Keratinocyte (primary cell): ENCODE results near the gene SRP68. TPM values are rescaled to one million over a fixed set of nuclear protein-coding genes. Genes with fewer than 3 reads are reported as not detected.

Source experiments
- DNase-seq: peaks from one replicate; pipeline ENCODE4 v3.0.0-alpha.2; 2011; ENCODE audit warnings: low read depth, missing footprints, low spot score
- FAIRE-seq: peaks from 2 replicates; lab custom pipeline; 2011; peaks lifted over from hg19 to GRCh38; lab: Jason Lieb, UNC
- H2AFZ ChIP-seq: 2 replicates; pipeline ENCODE4 v1.6.0; 2012; ENCODE audit warnings: low read length, control low read depth, inconsistent platforms; ENCODE audit not compliant: control insufficient read depth
- H3K27ac ChIP-seq: 2 replicates; pipeline ENCODE4 v1.5.1; 2011; ENCODE audit warnings: low read length; ENCODE audit not compliant: control insufficient read depth, insufficient read depth
- H3K27me3 ChIP-seq: 3 replicates; pipeline ENCODE4 v1.6.0; 2011; ENCODE audit warnings: low read length; ENCODE audit not compliant: control insufficient read depth, insufficient read depth; ENCODE audit errors: extremely low read depth
- H3K36me3 ChIP-seq, 2 experiments: 2 replicates in 1 of 2; 3 replicates in 1 of 2; pipeline ENCODE4 v1.5.1; 2011; ENCODE audit warnings: low read length in 2 of 2, mild to moderate bottlenecking in 1 of 2; ENCODE audit not compliant: control insufficient read depth in 2 of 2, insufficient read depth in 2 of 2; ENCODE audit errors: extremely low read depth in 1 of 2
- H3K4me1 ChIP-seq: 3 replicates; pipeline ENCODE4 v1.5.1; 2011; ENCODE audit warnings: low read length; ENCODE audit not compliant: control insufficient read depth, insufficient read depth; ENCODE audit errors: extremely low read depth
- H3K4me2 ChIP-seq: 3 replicates; pipeline ENCODE4 v1.6.0; 2011; ENCODE audit warnings: low read depth, low read length; ENCODE audit not compliant: control insufficient read depth, insufficient read depth; ENCODE audit errors: extremely low read depth
- H3K4me3 ChIP-seq, 3 experiments: fragments of 200-600 bp in 1 of 3; sonication (generic) in 1 of 3; 2 replicates in 2 of 3; 3 replicates in 1 of 3; pipeline ENCODE4 v1.5.1; 2011 to 2016; ENCODE audit warnings: low read length in 3 of 3, mild to moderate bottlenecking in 3 of 3, control low read depth in 2 of 3, inconsistent platforms in 1 of 3, low read depth in 1 of 3, mixed read lengths in 1 of 3, mixed run types in 1 of 3, moderate library complexity in 1 of 3; ENCODE audit not compliant: control insufficient read depth in 2 of 3, insufficient read depth in 2 of 3; ENCODE audit errors: extremely low read depth in 1 of 3
- H3K79me2 ChIP-seq: 2 replicates; pipeline ENCODE4 v1.6.0; 2012; ENCODE audit warnings: low read length; ENCODE audit not compliant: control insufficient read depth, insufficient read depth
- H3K9ac ChIP-seq: 3 replicates; pipeline ENCODE4 v1.6.0; 2011; ENCODE audit warnings: low read length; ENCODE audit not compliant: control insufficient read depth, insufficient read depth; ENCODE audit errors: extremely low read depth
- H3K9me1 ChIP-seq: 3 replicates; pipeline ENCODE4 v1.6.0; 2011; ENCODE audit warnings: low read length; ENCODE audit not compliant: control insufficient read depth, insufficient read depth; ENCODE audit errors: extremely low read depth
- H3K9me3 ChIP-seq: 2 replicates; pipeline ENCODE4 v1.5.1; 2012; ENCODE audit warnings: low read depth, low read length; ENCODE audit not compliant: control insufficient read depth
- H4K20me1 ChIP-seq: 3 replicates; pipeline ENCODE4 v1.6.0; 2011; ENCODE audit warnings: low read length; ENCODE audit not compliant: control insufficient read depth, insufficient read depth; ENCODE audit errors: extremely low read depth
- CTCF ChIP-seq, 3 experiments: IDR thresholded peaks in 1 of 3; conservative IDR thresholded peaks in 1 of 3; optimal IDR thresholded peaks in 1 of 3; 2 replicates in 2 of 3; 3 replicates in 1 of 3; pipeline versions ENCODE3 to v1.5.1; 2011; ENCODE audit warnings: low read length in 3 of 3, mild to moderate bottlenecking in 3 of 3, moderate library complexity in 2 of 3, control low read depth in 1 of 3, inconsistent platforms in 1 of 3; ENCODE audit not compliant: insufficient read depth in 2 of 3; ENCODE audit errors: extremely low read depth in 1 of 3
- EZH2 ChIP-seq: IDR thresholded peaks from one replicate; pipeline ENCODE4 v1.6.1; 2012; ENCODE audit warnings: inconsistent platforms, mild to moderate bottlenecking, low read length, moderate library complexity
- dilution Hi-C: fragments of 300-500 bp; cut with MboI; formaldehyde crosslinking; loops from one replicate; pipeline ENCODE4 v1.7.0; 2020; ENCODE audit warnings: low sequenced_read_pairs; ENCODE audit not compliant: extremely low pct_ligation_motif_present
- polyA plus RNA-seq, 5 experiments: library from polyadenylated mRNA; depleted of rRNA in 3 of 5; stranded (reverse) in 3 of 5; stranded (forward) in 1 of 5; unstranded in 1 of 5; fragments of >200 nt; gene quantifications; 1 replicate in 1 of 5; 2 replicates in 3 of 5; 3 replicates in 1 of 5; pipeline versions ENCODE4 v1.2.1 to v1.2.3, GENCODE V29; 2011 to 2012; ENCODE audit warnings: missing spikeins in 2 of 5, low read depth in 1 of 5, low replicate concordance in 1 of 5

SRP68 gene
- polyA plus RNA-seq, 1 donor (not counting 4 experiments of a cell fraction or from before 2014, with no cell fraction given): 81.3 TPM

GRCh38 chr17:76053246-76054111 is 18.8 kb downstream of the SRP68 start:
- H3K4me3 ChIP-seq: peak overlapping the region; percentile 11 to 72 (median 55)

GRCh38 chr17:76051561-76051960 is 20.8 kb downstream of the SRP68 start:
- dilution Hi-C loops: no loop called here
- DNase-seq: no peak
- H4K20me1 ChIP-seq: no peaks in the 10 kb centered on the region

More at GRCh38 chr17:76053246-76054111, 18.8 kb downstream of the SRP68 start:
- Histone ChIP-seq H3K9me1 (peaks cover 3% of the 10 kb centered on the region), H3K9ac (peak overlapping the region; percentile 81), H3K4me2 (peak overlapping the region; percentile 99), H4K20me1 (no peaks in the 10 kb centered on the region), H3K9me3 (no peaks in the 10 kb centered on the region), H3K79me2 (peaks cover 7% of the 10 kb centered on the region), H3K27me3 (no peaks in the 10 kb centered on the region), H2AFZ (no peak overlapping the region), H3K4me1 (peaks cover 27% of the 10 kb centered on the region), H3K27ac (peak overlapping the region; percentile 99), H3K36me3 (peaks cover 19 to 46% of the 10 kb centered on the region in 2 experiments)
- peak; percentile 38 for DNase-seq
- dilution Hi-C loops: no loop called here
- TF ChIP-seq CTCF (optimal IDR thresholded peaks at IDR 0.05 in 1 of 3, IDR thresholded peaks at IDR 0.05 in 1 of 3, conservative IDR thresholded peaks at IDR 0.05 in 1 of 3; ENCODE audit: extremely low read depth in 1 of 3, insufficient read depth in 2 of 3, low read length in 3 of 3) (no peak), EZH2 (no peak)
- FAIRE-seq: peak; percentile 20

More at GRCh38 chr17:76051561-76051960, 20.8 kb downstream of the SRP68 start:
- H3K4me2 ChIP-seq: no peak overlapping the region
- no peak overlapping the region for H3K9ac ChIP-seq
- peaks cover 3% of the 10 kb centered on the region for H3K9me1 ChIP-seq
- H3K27ac ChIP-seq: no peak overlapping the region
- H3K27me3 ChIP-seq: no peaks in the 10 kb centered on the region
- TF ChIP-seq EZH2 (no peak), CTCF (optimal IDR thresholded peaks at IDR 0.05 in 1 of 3, IDR thresholded peaks at IDR 0.05 in 1 of 3, conservative IDR thresholded peaks at IDR 0.05 in 1 of 3; ENCODE audit: extremely low read depth in 1 of 3, insufficient read depth in 2 of 3, low read length in 3 of 3) (no peak)
- no peaks in the 10 kb centered on the region for H3K9me3 ChIP-seq
- H2AFZ ChIP-seq: no peak overlapping the region
- H3K79me2 ChIP-seq: peaks cover 7% of the 10 kb centered on the region
- FAIRE-seq: no peak
- H3K36me3 ChIP-seq: peaks cover 23 to 47% of the 10 kb centered on the region in 2 experiments
- H3K4me3 ChIP-seq: no peak overlapping the region
- peaks cover 27% of the 10 kb centered on the region for H3K4me1 ChIP-seq
